Measurements from ENCODE around the gene KLHL21.

GRCh38 chr1:6554031-6554906 is 48.4 kb downstream of the KLHL21 start, which contains the start of gene NOL9:
- TF ChIP-seq EZH2 (IDR thresholded peaks at IDR 0.05; ENCODE audit: borderline replicate concordance, low read length), result no peak
- TF ChIP-seq, protein P1, sequence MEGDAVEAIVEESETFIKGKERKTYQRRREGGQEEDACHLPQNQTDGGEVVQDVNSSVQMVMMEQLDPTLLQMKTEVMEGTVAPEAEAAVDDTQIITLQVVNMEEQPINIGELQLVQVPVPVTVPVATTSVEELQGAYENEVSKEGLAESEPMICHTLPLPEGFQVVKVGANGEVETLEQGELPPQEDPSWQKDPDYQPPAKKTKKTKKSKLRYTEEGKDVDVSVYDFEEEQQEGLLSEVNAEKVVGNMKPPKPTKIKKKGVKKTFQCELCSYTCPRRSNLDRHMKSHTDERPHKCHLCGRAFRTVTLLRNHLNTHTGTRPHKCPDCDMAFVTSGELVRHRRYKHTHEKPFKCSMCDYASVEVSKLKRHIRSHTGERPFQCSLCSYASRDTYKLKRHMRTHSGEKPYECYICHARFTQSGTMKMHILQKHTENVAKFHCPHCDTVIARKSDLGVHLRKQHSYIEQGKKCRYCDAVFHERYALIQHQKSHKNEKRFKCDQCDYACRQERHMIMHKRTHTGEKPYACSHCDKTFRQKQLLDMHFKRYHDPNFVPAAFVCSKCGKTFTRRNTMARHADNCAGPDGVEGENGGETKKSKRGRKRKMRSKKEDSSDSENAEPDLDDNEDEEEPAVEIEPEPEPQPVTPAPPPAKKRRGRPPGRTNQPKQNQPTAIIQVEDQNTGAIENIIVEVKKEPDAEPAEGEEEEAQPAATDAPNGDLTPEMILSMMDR (IDR thresholded peaks at IDR 0.05; ENCODE audit: low read length), result peak; percentile 86
